ENCODE data around the gene COX8C.
"Not testable (repeated sequence)": the region's sequence is repeated elsewhere in the genome, so short reads cannot be mapped to it uniquely, and the experiment has no call there.

Gene COX8C

DNA sequence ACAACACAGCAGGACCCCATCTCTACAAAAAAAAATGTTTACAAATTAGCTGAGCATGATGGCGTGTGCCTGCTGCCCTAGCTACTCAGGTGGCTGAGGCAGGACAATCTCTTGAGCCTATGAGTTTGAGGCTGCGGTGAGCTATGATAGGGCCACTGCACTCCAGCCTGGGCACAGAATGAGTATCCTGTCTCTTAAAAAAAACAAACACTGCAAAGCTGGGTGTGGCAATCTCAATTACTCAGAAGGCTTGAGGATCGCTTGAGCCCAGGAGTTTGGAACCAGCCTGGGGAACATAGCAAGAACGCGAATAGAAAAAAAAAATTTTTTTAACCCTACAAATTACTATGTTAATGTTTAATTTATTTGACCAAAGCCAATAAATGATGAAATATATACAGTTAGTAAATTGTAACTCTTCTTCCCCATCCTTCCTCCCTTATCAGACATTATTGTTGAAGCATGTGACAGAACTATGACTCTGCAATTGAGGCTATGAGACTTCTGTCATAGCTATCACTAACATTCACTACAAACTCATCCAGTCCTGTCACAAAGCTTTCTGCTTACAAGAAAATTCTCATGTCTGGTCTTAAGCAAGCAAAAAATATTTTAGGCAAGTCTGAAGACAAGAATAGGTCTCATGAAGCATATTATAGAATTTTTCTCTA, 23.9 kb upstream of the COX8C start:
- no peak for DNase-seq (ENCODE audit: low read depth)

DNA sequence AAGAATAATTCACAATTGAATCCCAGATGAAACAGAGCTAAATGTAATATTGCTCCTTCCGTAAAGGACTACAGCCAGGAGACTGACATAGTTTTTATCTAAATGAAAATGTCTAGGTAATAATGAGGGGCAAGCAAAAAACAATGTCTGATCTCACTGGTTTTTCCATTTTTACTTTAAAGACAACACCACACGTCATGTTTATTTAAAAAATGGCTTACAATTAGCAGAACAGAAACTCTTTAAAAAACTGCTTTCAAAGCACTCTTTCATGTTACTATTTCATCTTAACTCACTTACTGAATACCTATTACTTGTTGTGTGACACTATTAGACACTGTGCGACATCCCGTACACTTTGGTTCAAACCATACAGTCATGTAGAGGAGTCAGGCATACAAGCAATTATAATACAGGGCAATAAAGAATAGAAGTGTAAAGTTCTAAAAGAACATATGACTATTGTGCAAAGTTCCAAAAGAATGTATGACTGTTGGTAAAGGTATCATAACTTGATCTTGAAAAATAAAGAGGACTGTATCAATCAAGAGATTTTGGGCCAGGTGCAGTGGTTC, 23.3 kb upstream of the COX8C start:
- no peak for DNase-seq (ENCODE audit: low read depth)

DNA sequence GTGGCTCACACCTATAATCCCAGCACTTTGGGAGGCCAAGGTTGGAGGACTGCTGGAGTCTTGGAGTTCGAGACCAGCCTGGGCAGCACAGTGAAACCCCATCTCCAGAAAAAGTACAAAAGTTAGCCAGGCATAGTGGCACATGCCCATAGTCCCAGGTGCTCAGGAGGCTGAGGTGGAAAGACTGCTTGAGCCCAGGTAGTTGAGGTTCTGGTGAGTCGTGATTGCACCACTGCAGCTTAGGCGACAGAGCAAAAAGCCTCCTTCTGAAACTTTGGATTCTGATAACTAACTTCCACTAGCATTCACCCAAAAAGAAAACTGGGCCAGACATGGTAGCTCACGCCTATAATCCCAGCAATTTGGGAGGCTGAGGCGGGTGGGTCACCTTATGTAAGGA, 20.8 kb upstream of the COX8C start:
- DNase-seq (ENCODE audit: low read depth): no peak

DNA sequence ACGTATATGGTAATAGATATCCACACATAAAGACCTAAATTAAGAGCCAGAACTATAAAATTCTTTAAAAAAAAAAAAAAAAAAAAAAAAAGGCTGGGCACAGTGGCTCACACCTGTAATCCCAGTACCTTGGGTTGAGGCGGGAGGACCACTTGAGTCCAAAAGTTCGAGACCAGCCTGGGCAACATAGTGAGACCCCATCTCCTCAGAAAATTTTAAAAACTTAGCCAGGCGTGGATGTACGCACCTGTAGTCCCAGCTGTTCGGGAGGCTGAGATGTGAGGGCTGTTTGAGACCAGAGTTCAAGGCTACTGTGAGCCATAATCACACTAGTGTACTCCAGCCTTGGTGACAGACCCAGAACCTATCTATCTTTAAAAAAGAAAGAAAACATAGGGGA, 18.4 kb upstream of the COX8C start:
- DNase-seq (ENCODE audit: low read depth): no peak

DNA sequence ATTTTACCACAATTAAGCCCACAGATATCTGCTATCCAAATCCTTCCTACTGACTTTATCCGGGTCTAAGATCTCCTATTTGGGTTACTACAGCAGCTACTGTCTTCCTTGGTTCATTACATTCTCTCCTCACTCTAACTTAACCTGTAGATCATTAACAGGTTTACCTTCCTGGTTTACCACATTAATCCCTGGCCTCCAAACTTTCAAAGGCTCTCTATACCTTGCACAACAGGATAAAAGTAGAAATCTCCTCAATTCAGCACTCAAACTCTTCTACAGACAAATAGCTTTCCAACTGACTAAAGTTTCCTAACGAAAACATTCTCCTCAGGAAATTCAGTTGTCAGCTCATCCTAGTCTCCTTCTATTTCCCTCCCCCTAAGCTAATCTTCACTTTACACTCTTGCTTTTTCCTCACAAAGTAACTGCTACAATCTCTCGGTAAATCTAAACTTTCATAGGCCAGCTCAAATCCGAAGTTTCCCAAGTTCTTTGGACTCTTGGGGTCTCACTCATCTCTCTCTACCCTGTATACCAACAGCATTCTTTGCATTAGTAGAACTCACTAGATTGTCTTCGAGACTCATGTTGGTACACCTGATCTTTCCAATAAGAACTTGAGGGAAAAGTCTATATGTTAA, 16.9 kb upstream of the COX8C start:
- no peak for DNase-seq (ENCODE audit: low read depth)

DNA sequence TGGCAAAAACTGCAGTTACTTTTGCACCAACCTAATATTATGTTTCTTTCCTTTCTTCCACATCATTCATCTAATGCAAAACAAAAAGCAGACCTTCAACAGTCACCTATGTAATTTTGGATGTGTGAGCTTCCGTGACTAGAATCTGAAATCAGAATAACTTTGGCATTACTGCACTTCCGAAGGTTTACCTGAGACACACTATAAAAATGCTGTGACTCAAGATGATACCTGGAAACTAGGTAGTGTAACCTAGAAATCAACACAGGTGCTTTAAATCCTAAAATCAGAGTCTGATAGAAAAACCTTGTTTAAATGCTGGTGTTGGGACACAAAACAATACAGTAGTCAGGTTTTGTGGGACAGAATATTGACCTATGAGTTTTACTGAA, 16.4 kb upstream of the COX8C start:
- no peak for DNase-seq (ENCODE audit: low read depth)

DNA sequence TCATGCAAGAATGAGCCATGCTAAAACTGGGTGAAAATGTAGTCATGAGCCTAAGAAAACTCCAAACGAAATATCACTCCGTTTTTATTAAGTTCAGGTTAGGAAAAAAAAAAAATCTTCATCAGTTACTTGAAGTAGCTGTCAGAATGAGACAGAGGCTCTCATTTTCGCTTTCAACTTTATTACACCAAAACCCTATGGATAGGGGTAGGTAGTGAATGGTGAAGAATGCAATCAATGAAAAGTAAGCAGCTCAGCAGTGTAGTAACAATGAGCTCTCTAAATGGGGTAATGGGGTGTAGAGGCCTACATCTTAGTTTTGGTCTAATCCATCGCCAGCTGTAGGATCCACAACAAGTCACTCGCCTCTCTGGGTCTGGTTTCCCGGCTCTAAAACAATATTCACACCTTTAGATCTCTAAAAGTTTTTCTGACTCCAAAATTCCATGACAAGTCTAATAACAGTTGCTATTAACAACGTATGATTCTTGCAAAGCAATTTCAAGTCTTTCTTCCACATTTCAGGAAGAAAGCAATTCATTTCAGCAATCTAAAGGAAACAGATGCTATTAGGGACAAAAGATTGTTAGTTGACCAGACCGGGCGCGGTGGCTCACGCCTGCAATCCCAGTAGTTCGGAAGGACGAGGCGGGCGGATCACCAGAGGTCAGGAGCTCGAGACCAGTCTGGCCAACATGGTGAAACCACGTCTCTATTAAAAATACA, 15.8 kb upstream of the COX8C start:
- DNase-seq (ENCODE audit: low read depth): no peak

DNA sequence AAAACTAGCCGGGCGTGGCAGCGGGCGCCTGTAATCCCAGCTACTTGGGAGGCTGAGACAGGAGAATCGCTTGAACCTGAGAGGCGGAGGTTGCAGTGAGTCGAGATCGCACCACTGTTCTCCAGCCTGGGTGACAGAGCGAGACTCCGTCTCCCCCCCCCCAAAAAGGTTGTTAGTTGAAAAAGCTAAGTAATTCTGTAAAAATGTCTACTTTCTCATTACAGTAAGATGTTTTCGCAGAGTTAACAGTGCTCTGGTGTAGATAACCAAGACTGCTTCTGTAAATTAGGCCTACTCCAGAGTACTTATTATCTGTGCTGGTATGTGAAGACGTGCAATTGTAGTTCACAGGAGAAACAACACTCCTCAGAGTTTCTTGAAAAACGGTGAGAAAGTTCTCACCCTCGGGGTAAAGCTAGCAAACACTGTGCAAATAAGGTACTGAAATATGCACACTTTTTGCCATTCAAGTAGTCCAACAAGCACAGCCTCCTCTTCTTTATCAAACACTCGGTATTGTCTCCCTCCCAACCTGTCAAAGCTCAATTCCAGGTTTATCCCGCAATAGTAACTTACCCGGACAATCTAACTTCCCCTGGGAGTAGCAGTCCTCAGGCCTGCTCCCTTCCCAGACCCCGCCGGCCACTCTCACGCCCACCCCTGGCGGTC, 15.1 kb upstream of the COX8C start:
- DNase-seq (ENCODE audit: low read depth): no peak

DNA sequence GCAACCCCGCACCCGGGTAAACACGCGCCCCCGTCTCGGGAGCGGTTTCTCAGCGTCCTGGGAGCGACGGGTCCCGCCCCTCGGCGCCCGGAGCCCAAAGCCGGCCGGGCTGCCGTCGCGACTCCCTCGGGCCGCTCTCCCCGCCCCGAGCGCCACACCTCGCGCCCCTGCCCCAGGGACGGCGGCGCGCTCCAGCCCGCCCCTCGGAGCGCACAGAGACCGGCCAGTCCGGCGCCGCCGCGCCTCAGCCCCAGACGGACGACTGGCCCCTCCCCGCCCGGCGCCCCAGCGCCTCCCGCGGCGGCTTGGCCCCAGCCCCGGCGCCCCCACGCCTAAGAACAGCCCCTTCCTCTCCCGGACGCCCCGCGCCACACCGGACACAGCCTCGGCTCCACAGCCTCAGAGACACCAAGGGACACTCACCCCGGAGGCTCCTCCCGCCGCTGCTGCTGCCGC, 14.6 kb upstream of the COX8C start:
- peak; percentile 14 for DNase-seq (ENCODE audit: low read depth)

DNA sequence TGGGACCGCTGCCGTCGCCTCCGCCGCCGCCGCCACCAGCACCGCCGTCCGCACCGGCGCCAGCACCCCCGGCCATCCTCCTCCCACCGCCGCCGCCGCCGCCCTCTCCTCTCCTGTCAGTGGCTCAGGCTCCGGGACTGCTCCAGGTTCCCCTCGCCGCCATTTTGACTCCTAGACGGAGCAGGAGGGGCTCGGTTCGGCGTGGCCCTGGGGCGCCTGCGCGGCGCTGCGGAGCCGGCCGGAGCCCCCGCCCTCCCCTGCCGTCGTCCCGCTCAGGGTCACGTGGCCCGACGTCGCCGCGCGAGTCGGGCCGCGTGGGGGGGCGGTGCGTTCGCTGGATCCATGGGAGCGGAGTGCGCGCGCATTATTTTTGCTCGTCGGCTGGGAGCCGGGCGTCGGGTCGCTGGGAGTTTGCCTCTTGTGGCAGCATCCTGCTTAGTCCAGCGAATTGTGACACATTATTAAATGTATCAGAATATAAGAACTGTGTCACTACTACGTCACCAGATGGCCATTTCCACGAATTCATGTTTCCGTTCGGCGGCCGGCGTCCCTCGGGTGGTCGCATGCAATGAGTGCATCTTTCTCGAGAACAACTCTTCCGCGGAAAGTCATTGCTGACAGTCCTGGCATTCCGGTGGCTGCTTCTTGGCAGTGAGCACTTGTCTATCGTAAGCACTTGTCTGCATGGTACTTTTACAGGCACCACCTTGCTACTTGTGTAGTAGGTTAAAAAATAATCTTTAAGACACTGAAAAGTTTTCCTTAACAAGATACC, 13.9 kb upstream of the COX8C start, which contains the start of gene BTBD7:
Gene BTBD7, minus strand, starts transcription at position 184 of the 778 bp plus-strand sequence. CDS start 36,985 bp downstream, outside the sequence.
- DNase-seq (ENCODE audit: low read depth): peak; percentile 88

DNA sequence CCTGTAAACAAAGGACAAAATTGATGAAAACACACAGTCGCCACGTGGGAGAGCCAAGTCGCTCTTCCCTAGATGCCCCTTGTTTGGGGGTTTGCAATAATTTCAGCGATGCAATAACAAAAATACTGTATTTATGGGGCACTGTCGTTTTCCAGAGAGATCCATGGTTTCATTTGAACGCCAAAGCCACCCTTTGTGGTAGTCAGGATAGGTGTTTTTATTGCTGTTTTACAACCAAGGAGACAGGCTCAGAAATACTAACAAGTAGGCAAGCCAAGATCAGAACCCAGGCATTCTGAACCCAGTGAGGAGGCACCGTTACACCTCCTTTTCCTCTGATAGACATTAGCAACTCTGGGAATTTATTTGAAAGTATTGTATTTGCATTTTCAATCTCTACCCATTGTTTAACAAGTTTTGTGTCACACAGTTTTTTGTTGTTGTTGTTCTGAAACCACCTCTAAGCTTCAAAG, 13.3 kb upstream of the COX8C start:
- no peak for DNase-seq (ENCODE audit: low read depth)

DNA sequence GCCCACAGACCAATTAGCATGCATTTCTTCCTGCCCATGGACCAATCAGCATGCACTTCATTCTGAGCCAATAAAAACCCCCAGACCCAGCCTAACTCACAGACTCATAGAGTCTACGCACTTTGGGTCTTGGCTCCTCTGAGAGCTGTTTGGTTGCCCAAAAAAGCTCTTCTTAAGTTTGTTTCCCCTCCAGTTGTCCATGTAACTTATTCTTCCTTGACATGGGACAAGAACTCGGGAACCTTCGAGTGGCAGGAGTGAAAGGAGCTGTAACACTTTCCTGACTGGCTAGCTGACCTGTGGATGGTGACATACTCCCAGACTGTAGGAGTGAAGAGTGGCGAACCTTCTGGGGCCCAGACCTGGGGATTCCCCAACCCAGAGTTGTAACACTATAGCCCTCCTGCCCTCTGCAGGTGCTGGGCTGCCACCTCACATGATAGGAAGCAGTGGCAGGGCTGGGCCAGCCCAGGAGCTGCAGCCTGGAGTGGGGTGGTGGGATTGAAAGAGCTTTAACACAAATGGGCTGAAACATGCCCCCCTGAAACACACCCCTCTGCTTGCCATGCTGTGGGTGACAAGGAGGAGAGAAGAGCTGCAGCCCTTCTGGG, 9.7 kb upstream of the COX8C start:
- DNase-seq (ENCODE audit: low read depth): no peak

DNA sequence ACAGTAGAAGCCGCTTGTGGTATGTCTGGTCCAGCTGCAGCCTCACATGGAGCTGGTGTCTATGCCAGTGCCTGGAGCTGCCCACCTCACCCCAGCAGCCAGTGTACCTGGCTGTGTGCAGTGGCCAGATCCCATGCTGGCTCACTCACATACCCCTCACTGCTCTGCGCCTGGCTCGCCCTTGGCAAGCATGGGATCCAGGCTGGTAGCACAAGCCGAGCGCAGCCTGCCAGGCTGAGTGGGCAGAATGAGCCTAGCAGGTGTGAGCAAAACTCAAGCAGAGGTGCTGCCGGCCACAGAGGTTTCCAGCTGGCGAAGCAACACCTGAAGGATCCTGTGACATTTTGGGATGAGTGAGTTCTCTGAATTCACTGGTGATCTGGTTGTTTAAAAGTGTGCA, 9.1 kb upstream of the COX8C start:
- no peak for DNase-seq (ENCODE audit: low read depth)

DNA sequence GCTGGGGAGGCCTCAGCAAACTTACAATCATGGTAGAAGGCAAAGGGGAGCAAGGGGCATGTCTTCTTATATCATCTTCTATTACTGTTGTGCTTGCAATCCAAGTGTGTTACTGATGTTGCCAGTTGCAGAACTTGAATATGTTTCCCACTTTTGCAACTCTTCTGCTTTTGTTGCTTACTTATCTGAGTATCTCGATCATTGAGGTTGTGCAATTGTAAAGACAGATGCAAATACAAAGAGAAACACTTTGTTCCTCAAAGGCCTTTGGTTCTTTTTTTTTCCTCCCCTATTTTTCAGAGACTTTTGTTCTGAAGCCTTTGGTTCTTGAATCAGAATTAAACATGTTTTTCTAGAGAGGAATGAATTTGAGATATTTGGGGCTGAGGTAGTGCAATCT, 3.7 kb upstream of the COX8C start:
- no peak for DNase-seq (ENCODE audit: low read depth)

DNA sequence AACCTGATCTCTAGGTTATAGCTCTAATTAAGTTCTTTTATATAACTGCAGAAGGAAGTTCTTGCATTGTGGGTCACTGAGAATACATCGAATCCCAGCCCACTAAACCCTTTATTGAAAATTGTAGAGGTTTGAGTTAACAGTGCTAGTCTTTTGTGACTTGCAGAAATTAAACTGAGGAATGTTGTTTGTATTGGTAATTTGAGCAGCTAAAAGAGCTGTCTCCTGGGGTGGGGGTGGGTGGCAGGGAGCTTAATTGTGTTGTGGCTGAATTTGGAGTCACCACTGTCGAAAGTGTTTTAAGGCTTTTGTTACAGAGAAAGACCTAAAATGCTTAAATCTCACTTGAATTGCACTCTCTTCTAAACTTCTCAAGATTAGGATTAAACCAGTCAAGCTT, 3.2 kb upstream of the COX8C start:
- DNase-seq (ENCODE audit: low read depth): no peak

DNA sequence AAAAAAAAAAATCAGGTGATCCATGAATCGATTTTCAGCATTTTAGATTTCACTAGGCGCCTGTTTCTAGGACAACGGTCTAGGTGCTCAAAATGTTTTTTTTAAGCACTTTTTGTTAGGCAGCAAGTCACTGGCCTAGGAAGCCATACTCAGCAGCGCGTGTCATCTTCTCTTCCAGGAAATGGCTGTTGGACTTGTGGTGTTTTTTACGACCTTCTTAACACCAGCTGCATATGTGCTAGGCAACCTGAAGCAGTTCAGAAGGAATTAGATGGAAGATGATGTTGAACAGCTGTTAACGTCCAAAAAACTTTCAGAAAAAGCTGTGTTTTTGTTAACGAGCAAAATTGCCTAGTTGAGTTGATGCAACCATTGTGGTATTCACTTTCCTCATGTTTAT, 868 bp downstream of the COX8C start:
- no peak for DNase-seq (ENCODE audit: low read depth)

DNA sequence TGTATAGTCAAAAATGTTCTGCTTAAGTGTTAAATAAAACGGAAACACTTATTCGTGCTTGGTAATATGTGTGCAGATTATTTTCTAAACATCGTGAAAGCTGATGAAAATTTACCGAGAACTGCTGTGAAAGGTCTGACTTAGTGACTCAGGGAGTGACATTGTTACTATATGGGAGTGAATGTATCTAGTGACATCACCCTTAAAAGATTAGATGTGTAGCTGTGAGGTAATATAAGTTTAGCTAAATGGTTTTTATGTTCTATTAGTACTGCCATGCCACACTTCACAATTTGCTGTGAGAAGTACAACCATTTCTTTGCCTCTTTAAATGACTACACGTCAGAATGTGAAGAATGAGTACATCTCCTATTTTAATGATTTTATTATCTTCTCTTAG, 1.3 kb downstream of the COX8C start:
- no peak for DNase-seq (ENCODE audit: low read depth)

DNA sequence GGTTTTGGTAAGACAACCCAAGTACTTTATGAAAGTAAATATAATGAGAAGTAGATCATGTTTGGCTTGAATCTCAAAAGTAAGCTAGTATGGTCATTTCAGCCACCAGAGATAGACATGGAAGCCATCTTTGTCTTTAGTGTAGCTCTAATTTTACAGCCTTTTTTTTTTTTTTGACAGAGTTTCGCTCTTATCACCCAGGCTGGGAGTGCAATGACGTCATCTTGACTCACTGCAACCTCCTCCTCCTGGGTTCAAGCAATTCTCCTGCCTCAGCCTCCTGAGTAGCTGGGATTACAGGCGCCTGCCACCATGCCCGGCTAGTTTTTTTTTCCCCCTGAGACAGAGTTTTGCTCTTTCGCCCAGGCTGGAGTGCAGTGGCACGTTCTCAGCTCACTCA, 7.9 kb downstream of the COX8C start:
- not testable (repeated sequence) for DNase-seq (ENCODE audit: low read depth)

DNA sequence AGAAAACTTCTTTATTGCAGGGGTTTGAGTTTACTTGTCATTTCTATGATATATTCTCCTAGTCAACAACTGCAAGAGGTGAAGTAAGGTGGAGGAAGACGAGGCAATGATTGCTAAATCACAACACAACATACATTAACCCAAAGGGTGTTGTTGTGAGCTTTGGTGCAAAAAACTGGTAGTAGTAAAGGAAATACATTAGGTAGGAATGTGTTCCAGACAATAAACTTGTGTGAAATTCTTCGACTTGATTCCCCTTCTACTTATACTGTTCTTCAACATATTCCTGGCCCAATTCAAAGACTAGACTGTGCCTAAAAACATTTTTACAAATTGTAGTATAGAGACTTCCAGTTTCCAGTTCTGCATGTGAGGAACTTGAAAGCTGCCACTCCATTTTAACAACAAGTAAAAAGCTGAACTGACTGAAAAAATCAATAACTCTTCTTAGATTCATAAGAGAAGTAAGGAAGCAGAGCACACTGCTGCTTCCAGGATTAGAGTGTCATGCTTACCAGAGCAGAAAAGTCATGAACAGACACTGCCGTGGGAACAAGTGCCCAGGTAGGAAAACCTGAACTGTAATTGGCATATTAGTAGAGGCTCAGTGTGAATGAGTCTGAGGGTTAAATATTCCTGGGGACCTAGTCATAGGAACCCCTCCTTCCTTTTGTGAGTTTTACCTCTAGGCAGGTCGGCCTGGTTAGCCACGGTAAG, 22.2 kb downstream of the COX8C start:
- DNase-seq (ENCODE audit: low read depth): no peak

DNA sequence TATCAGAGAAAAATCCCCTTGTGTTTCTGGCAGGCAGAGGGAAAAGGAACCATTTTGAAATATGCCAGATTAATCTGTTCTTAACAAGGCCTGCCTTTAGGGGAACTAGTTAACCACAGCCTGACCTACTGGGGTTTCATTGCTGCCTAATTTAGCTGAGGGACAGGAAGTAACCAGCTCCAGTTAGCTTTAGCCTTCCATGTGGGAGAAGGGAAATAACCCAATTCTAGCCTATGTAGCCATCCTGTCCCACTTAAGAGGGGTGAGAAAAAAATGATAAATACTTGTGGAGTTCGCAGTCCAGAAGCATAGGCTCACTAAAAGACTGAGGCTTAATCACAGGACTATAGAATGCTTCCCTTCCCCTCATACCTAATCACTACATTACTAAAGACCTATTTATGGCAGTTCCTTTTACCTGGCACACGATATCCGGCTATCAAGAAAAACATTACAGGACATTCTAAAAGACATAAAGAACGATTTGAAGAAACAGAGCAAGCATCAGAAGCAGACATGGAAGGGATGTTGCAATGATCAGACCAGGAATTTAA, 22.8 kb downstream of the COX8C start:
- no peak for DNase-seq (ENCODE audit: low read depth)

All from stimulated activated CD8-positive, alpha-beta memory T cell treated with anti-CD3 and anti-CD28 coated beads, Interleukin-15, amount 100 ng/mL, for 24 hours (primary cell).